Measurements from ENCODE around the gene CDKL1.
"Not testable (repeated sequence)": the region's sequence is repeated elsewhere in the genome, so short reads cannot be mapped to it uniquely, and the experiment has no call there.

The CDKL1 gene

DNA sequence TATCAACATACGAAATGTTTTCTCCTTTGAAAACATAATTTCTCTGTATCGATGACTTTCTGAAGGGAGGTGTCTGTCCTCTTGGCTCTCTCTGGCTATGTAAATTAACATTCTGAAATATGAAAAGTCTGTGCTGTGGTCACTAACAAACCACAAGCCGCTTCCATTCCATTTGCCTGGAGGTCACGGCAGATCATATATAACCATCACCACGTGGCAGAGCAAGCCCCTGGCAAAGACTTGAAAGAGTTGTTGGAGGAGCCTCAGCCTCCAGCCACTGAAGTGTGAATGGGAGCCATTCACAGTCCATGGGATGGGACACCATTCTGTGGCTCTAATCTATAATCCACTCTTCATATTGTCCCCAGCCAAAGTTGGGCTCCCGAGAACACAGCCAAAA is 39.6 kb downstream of the CDKL1 start:
- H3K4me3 ChIP-seq (ENCODE audit: low read depth, low read length): no peak overlapping the region
- peaks cover 15% of the 10 kb centered on the region; the same call in 1 of the 2 replicates for H3K36me3 ChIP-seq (ENCODE audit: insufficient read depth, low read length)
- H3K79me2 ChIP-seq (ENCODE audit: control insufficient read depth, insufficient read depth, low read length, unreplicated experiment): no peaks in the 10 kb centered on the region
- H3K27ac ChIP-seq (ENCODE audit: low read depth, low read length): no peak overlapping the region
- no peaks in the 10 kb centered on the region for H3K27me3 ChIP-seq (ENCODE audit: insufficient read depth, low read length)
- no peak overlapping the region for H2AFZ ChIP-seq (ENCODE audit: low read length, unreplicated experiment)
- no peaks in the 10 kb centered on the region for H3K4me1 ChIP-seq (ENCODE audit: control insufficient read depth, insufficient read depth, low read length, unreplicated experiment)

GRCh38 chr14:50356283-50356682 is 40.4 kb downstream of the CDKL1 start:
- H2AFZ ChIP-seq (ENCODE audit: low read length, unreplicated experiment); H3K79me2 ChIP-seq (ENCODE audit: control insufficient read depth, insufficient read depth, low read length, unreplicated experiment); H3K27ac ChIP-seq (ENCODE audit: low read depth, low read length); H3K4me1 ChIP-seq (ENCODE audit: control insufficient read depth, insufficient read depth, low read length, unreplicated experiment); H3K4me3 ChIP-seq (ENCODE audit: low read depth, low read length); H3K27me3 ChIP-seq (ENCODE audit: insufficient read depth, low read length): not testable (repeated sequence)
- H3K36me3 ChIP-seq (ENCODE audit: insufficient read depth, low read length): peaks cover 15% of the 10 kb centered on the region; the same call in 1 of the 2 replicates

GRCh38 chr14:50355692-50356091 is 41.0 kb downstream of the CDKL1 start:
- peaks cover 7% of the 10 kb centered on the region for H3K4me1 ChIP-seq (ENCODE audit: control insufficient read depth, insufficient read depth, low read length, unreplicated experiment)
- H3K4me3 ChIP-seq (ENCODE audit: low read depth, low read length): no peak overlapping the region
- no peaks in the 10 kb centered on the region for H3K79me2 ChIP-seq (ENCODE audit: control insufficient read depth, insufficient read depth, low read length, unreplicated experiment)
- no peaks in the 10 kb centered on the region for H3K27me3 ChIP-seq (ENCODE audit: insufficient read depth, low read length)
- H2AFZ ChIP-seq (ENCODE audit: low read length, unreplicated experiment): no peak overlapping the region
- no peak overlapping the region for H3K27ac ChIP-seq (ENCODE audit: low read depth, low read length)
- peaks cover 15% of the 10 kb centered on the region; the same call in 1 of the 2 replicates for H3K36me3 ChIP-seq (ENCODE audit: insufficient read depth, low read length)

- H3K36me3 ChIP-seq (ENCODE audit: insufficient read depth, low read length): peaks cover 15% of the 10 kb centered on the region; the same call in 1 of the 2 replicates
- no peaks in the 10 kb centered on the region for H3K27me3 ChIP-seq (ENCODE audit: insufficient read depth, low read length)
- H3K79me2 ChIP-seq (ENCODE audit: control insufficient read depth, insufficient read depth, low read length, unreplicated experiment): no peaks in the 10 kb centered on the region
- no peak overlapping the region for H2AFZ ChIP-seq (ENCODE audit: low read length, unreplicated experiment)
- no peak overlapping the region for H3K27ac ChIP-seq (ENCODE audit: low read depth, low read length)
- peaks cover 7% of the 10 kb centered on the region for H3K4me1 ChIP-seq (ENCODE audit: control insufficient read depth, insufficient read depth, low read length, unreplicated experiment)
- H3K4me3 ChIP-seq (ENCODE audit: low read depth, low read length): no peak overlapping the region
These were observed 42.2 kb downstream of the CDKL1 start for GRCh38 chr14:50354527-50354926.

- no peaks in the 10 kb centered on the region for H3K27me3 ChIP-seq (ENCODE audit: insufficient read depth, low read length)
- no peak overlapping the region for H2AFZ ChIP-seq (ENCODE audit: low read length, unreplicated experiment)
- peaks cover 15% of the 10 kb centered on the region; the same call in 1 of the 2 replicates for H3K36me3 ChIP-seq (ENCODE audit: insufficient read depth, low read length)
These were observed 43.6 kb downstream of the CDKL1 start for GRCh38 chr14:50353126-50353525.

DNA sequence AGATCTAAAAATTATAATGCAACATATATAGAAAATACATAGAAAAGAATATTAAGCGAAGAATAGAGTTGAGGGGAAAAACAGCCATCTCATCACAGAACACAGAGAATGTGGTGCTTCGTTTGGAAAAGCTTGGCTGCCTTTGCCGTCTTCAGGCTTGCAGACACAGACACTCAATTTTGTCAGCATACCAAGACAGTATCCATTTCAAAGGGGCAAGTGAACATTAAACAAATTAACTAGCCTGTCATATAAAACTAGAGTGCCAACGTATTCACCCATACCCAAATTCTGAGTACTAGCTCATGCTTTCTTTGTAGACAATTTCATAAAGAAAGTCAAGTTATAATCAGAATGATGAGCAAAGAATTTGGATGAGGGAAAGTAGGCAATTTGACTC is 44.1 kb downstream of the CDKL1 start:
- Histone ChIP-seq H3K36me3 (ENCODE audit: insufficient read depth, low read length) (peaks cover 13% of the 10 kb centered on the region; the same call in 1 of the 2 replicates), H3K4me3 (ENCODE audit: low read depth, low read length) (no peak overlapping the region), H3K4me1 (ENCODE audit: control insufficient read depth, insufficient read depth, low read length, unreplicated experiment) (peaks cover 18% of the 10 kb centered on the region), H2AFZ (ENCODE audit: low read length, unreplicated experiment) (no peak overlapping the region), H3K27me3 (ENCODE audit: insufficient read depth, low read length) (no peaks in the 10 kb centered on the region), H3K27ac (ENCODE audit: low read depth, low read length) (no peak overlapping the region), H3K79me2 (ENCODE audit: control insufficient read depth, insufficient read depth, low read length, unreplicated experiment) (no peaks in the 10 kb centered on the region)

More at GRCh38 chr14:50353126-50353525, 43.6 kb downstream of the CDKL1 start:
- Histone ChIP-seq H3K4me3 (ENCODE audit: low read depth, low read length) (no peak overlapping the region), H3K4me1 (ENCODE audit: control insufficient read depth, insufficient read depth, low read length, unreplicated experiment) (peaks cover 13% of the 10 kb centered on the region), H3K27ac (ENCODE audit: low read depth, low read length) (no peak overlapping the region), H3K79me2 (ENCODE audit: control insufficient read depth, insufficient read depth, low read length, unreplicated experiment) (no peaks in the 10 kb centered on the region)

DNA sequence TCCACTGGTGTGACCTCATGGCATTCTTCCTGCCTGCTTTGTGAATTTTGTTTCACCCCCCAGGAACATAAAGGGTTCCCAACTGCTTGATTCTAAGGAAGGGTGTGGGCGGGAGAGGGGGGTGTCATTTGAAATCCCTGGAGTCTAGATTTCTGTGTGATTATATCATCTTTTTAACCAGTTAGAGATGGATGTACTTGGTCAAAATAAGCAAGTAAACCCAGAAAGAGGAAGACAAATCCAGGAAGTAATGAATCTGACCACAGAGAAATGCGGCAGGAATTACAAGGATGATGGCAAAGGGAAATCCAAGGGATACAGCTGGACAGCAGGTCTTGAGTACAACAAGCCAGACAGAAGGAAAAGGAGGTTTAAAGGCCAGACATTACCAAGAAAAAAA is 45.7 kb downstream of the CDKL1 start:
- no peak overlapping the region for H3K27ac ChIP-seq (ENCODE audit: low read depth, low read length)
- H3K4me1 ChIP-seq (ENCODE audit: control insufficient read depth, insufficient read depth, low read length, unreplicated experiment): peaks cover 25% of the 10 kb centered on the region
- no peaks in the 10 kb centered on the region for H3K27me3 ChIP-seq (ENCODE audit: insufficient read depth, low read length)
- H3K4me3 ChIP-seq (ENCODE audit: low read depth, low read length): no peak overlapping the region
- no peak overlapping the region for H2AFZ ChIP-seq (ENCODE audit: low read length, unreplicated experiment)
- H3K36me3 ChIP-seq (ENCODE audit: insufficient read depth, low read length): 0 out of 2 replicates have a peak, but pooled peaks cover under 1% of the 10 kb centered on the region
- no peaks in the 10 kb centered on the region for H3K79me2 ChIP-seq (ENCODE audit: control insufficient read depth, insufficient read depth, low read length, unreplicated experiment)

DNA sequence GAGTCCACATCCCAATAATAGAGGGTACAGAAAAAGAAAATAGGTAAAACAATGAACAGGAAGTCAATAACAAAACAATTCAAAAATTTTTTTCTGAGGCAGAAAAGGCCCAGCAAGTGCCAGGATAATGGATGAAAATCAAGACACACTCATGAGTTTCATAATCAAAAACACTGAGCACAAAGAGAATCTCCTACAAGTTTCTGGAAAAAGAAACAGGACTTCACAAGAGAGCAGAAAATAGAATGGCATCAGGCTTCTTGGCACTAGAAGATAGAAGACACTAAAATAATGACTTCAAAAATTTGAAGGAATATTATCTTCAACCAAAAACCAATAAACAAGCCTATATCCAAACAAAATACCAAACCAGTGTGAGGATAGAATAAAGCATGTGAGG is 47.7 kb downstream of the CDKL1 start:
- Histone ChIP-seq H3K4me3 (ENCODE audit: low read depth, low read length) (no peak overlapping the region), H3K79me2 (ENCODE audit: control insufficient read depth, insufficient read depth, low read length, unreplicated experiment) (no peaks in the 10 kb centered on the region), H3K27me3 (ENCODE audit: insufficient read depth, low read length) (no peaks in the 10 kb centered on the region), H3K27ac (ENCODE audit: low read depth, low read length) (no peak overlapping the region), H3K4me1 (ENCODE audit: control insufficient read depth, insufficient read depth, low read length, unreplicated experiment) (peaks cover 39% of the 10 kb centered on the region), H3K36me3 (ENCODE audit: insufficient read depth, low read length) (no peaks in the 10 kb centered on the region), H2AFZ (ENCODE audit: low read length, unreplicated experiment) (no peak overlapping the region)

- Histone ChIP-seq H2AFZ (ENCODE audit: low read length, unreplicated experiment) (peak overlapping the region; percentile 28), H3K27ac (ENCODE audit: low read depth, low read length) (peak overlapping the region; percentile 50), H3K79me2 (ENCODE audit: control insufficient read depth, insufficient read depth, low read length, unreplicated experiment) (no peaks in the 10 kb centered on the region), H3K4me1 (ENCODE audit: control insufficient read depth, insufficient read depth, low read length, unreplicated experiment) (peaks cover 50% of the 10 kb centered on the region), H3K27me3 (ENCODE audit: insufficient read depth, low read length) (no peaks in the 10 kb centered on the region), H3K4me3 (ENCODE audit: low read depth, low read length) (no peak overlapping the region), H3K36me3 (ENCODE audit: insufficient read depth, low read length) (no peaks in the 10 kb centered on the region)
These were observed 49.2 kb downstream of the CDKL1 start for GRCh38 chr14:50347521-50347920.

- no peak overlapping the region for H3K4me3 ChIP-seq (ENCODE audit: low read depth, low read length)
- H3K27ac ChIP-seq (ENCODE audit: low read depth, low read length): no peak overlapping the region
- H2AFZ ChIP-seq (ENCODE audit: low read length, unreplicated experiment): no peak overlapping the region
- peaks cover 50% of the 10 kb centered on the region for H3K4me1 ChIP-seq (ENCODE audit: control insufficient read depth, insufficient read depth, low read length, unreplicated experiment)
- H3K79me2 ChIP-seq (ENCODE audit: control insufficient read depth, insufficient read depth, low read length, unreplicated experiment): no peaks in the 10 kb centered on the region
- no peaks in the 10 kb centered on the region for H3K36me3 ChIP-seq (ENCODE audit: insufficient read depth, low read length)
- no peaks in the 10 kb centered on the region for H3K27me3 ChIP-seq (ENCODE audit: insufficient read depth, low read length)
These were observed 50.7 kb downstream of the CDKL1 start for GRCh38 chr14:50345846-50346422.

DNA sequence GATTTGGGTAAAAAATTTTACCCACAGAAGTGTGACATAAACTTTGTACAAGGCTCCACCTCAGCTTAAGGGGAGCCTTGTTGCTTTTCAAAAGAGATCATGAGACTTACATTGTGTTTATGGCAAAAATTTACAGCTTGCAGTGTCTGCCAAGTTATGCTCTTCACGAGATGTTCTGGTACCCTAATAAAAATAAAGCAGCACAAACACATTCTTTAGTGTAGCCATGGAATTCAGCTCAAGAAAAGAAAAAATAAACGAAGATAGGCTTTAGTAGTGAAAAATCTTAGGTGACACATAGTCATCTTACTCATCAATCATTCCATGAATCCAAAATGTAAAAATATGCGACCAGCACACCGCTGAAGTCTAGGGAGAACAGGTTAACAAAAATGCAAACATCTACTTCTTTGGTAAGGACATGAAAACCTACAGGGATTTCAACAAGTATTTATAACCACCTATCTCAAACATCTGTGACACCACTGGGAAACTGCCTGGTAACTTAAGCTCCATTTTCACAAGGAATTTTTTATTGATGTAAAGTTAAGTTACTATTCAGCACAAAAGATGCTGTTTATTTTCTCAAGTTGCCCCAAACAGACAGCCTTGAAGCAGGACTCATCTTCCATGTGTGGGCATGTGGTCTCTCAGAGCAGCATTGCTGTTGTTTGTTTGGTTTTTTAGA is 51.7 kb downstream of the CDKL1 start:
- no peaks in the 10 kb centered on the region for H3K79me2 ChIP-seq (ENCODE audit: control insufficient read depth, insufficient read depth, low read length, unreplicated experiment)
- H3K4me3 ChIP-seq (ENCODE audit: low read depth, low read length): no peak overlapping the region
- H2AFZ ChIP-seq (ENCODE audit: low read length, unreplicated experiment): no peak overlapping the region
- H3K27ac ChIP-seq (ENCODE audit: low read depth, low read length): peak overlapping the region; percentile 59
- no peaks in the 10 kb centered on the region for H3K36me3 ChIP-seq (ENCODE audit: insufficient read depth, low read length)
- no peaks in the 10 kb centered on the region for H3K27me3 ChIP-seq (ENCODE audit: insufficient read depth, low read length)
- peaks cover 47% of the 10 kb centered on the region for H3K4me1 ChIP-seq (ENCODE audit: control insufficient read depth, insufficient read depth, low read length, unreplicated experiment)
